NCI-H526 (cell line): ENCODE data around the gene GRIK1.

Source experiments
- DNase-seq, 2 experiments: peaks; one replicate each; lab custom pipeline; 2025; lab: John Stamatoyannopoulos, UW

GRIK1 gene

DNA sequence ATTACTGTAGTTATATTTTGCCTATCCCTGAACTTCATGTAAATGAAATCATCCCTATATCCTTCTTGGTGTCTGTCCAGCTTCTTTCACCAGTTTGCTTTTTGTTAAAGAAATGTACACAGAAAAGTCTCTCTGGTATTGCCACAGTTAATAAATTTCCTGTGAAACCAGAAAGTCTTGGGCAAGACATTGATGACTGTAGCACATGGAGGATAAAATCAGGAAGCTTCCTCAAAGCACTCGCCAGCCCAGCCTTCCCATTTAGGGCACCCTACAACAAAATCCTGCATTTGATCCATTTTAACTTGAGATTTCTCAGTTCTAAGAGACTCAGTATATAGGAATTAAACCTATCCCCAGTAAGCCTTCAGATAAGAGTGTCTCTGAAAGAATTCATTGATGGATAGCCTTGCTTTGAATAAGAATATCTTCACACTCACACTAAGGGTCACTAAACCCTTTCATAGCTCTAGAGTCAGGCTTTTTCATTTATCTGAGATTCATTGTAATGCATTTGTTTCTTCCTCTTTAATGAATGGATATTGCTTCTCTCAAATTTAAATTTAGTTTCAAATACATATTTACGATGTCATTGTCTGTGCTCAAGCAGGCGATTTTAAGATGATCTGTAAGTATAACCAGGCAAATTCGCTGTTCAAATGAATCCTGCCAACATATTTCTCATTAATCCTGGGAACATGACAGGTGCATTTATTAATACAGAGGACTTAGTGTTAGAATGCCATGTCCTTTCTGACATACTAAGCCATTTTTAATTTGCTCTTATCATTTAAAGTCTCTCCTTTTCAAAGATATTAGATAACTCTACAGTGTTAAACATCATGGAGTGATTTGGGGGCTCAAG, 153.1 kb downstream of the GRIK1 start:
- no peak for DNase-seq

DNA sequence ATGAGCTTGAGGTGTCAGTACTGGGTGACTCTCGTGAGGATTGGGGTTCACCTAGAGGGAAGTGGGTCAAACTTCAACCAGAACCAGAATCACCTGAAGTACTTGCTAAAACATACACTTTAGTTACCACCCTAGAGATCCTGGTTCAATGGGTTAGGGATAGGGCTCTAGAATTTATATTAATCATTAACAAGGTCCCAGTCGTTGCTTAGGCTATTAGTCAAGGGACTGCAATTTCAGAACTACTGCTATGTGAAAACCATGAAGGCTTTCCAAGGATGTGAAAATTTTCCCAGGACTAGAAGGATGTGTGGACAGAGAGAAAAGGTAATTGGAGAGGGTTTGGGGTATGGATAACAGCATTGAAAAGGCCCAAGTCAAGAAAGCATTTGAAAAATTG, 162.6 kb downstream of the GRIK1 start:
- DNase-seq = no peak

DNA sequence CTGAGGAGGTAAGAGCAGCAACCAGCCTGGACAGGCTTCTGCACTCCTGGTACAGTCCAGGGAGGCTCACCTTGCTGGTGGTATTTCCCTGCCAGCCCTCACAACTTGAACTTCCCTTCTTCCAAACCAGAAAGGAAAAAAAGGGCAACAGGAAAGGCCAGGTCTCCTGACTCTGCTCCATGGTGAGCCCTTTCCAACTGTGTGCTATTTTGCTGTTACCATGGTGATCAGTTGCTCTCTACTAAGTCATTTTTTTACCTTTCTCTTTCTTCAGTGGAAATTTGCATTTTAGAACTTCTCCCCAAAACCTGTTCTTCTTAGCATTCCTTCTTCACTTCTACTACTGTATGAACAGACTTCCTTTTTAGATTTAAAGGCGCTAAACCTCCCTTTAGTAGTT, 164.3 kb downstream of the GRIK1 start:
- no peak for DNase-seq

DNA sequence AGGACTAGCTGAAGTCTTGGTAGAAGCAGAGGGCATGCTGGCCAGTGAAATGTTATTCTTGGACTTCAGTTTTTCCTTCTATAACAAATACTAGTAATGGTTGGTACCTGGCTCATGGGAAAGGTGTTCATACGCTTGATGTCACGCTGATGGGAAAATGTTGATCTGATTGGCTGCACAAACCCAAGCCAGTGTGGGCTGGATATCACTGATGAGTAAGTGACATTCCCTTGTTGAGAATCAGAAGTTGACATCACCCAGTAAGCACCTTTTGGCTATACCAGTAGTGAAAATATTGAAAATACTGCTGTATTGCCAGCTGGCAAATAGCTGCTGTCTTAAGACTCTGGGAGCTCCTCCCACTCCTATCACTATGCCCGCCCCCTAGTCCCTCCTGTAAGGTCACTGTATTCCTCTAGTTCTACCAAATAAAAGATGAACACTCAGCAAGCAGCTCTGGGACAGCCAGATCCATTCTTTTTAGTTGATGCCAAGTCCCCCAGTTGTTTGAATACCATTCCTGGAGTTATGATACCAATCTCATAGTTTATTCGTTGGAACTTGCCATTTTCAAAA, 168.2 kb downstream of the GRIK1 start:
- DNase-seq = no peak

DNA sequence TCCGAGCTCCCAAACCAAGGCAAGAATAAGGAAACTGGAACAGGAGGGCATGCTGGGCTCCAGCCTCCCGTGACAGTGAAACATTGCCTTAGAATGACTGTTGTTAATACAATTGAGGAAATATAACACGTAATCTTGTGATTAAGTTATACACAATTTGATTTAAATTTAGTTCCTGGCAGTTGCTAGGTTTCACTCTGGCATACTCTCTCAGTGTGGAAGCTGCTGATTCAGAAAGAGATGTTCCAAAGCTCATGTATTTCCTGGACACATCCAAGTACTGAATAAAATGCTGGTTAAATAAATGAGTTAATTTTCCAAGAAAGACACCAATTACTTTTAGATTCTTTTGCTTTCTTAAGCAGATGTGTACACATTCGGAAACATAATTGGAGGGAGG, 176.1 kb downstream of the GRIK1 start:
- DNase-seq = no peak

DNA sequence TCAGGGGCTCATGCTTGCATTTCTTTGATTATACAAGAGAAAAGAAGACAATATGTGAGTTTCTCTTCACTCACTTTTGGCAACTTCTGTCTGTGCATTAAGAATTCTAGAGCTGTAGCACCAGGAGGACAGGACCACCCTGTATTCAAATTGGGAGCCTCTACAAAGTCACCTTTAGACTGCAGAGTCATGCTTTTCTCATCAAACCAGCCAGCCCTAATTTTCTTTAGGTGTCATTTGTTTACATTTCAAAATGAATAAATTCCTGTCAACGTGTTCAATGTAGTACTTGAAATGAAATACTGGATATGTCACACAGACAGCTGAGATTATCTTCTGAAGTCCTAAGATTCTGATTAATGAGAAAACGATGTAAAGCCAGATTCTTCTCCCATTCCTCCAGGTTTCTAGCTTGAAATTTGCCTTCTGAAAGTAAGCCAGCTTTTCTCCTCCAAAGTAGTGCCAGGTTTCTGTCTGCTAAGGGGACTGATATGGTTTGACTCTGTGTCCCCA, 177.2 kb downstream of the GRIK1 start:
- no peak for DNase-seq

DNA sequence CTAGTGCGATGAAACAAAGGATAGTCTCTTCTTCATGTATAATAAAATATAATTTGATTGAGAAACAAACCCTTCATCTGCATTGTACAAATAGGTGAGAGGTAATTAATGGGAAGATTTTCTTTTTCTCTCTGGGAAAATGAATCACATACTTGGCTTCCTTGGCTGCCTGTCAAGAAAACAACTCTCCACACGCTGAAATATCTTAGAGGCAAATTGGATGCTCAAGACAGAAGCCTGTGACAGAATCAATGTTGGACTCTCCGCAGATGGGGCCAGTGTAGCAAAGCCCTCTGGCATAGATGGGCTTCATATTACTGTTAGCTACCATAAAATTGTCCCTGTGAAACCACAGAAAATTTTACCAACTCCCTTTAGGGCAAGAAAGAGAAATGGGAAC, 186.6 kb downstream of the GRIK1 start:
- DNase-seq = no peak

DNA sequence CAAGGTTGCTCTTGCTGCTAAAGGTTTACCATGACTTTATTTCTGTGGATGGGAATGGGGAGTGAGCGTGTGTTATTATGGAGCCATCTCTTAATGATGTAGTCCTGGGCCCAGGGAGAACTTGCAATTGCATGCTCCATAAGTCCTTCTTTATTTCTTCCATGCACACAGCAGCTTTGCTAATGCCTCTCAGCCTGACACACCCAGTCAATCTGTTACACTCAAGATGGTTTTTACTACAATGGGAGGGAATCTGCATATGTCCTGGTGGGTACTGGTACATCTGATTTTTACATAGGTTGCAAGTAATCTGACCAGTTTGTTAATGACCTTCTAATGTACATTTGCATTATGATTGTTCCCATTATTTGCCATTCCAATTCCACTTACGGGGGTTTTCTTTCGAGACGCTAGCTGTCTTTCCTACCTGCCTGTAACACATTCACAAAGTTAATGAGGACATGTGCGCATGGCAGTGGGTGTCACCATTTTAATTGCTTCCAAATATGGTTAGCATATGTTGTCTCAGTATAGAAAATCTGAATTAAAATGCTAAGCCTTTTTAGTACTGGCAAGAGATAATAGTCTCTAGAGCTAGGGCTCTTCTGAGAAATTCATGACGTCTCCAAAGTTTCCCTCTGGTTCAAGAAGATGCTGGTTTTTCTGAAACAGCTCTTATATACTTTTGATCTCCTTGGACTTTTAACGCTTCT, 188.2 kb downstream of the GRIK1 start:
- no peak for DNase-seq

DNA sequence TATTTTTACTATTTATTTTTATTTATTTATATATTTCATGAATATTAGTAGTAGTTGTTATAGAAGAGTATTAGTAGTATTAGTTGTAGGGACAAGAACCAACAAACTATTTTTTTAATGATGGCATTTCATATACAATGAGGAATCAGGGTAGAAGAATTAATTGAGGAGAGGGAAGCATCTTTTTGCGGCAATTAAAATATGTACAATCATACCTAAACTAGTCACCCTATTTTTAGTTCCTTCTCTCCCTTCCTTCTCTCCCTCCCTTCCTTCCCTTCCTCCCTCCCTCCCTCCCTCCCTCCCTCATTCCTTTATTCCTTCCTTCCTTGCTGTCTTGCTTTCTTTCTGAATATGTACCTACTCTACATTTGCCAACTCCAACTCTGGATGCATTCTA, 189.8 kb downstream of the GRIK1 start:
- DNase-seq = no peak

DNA sequence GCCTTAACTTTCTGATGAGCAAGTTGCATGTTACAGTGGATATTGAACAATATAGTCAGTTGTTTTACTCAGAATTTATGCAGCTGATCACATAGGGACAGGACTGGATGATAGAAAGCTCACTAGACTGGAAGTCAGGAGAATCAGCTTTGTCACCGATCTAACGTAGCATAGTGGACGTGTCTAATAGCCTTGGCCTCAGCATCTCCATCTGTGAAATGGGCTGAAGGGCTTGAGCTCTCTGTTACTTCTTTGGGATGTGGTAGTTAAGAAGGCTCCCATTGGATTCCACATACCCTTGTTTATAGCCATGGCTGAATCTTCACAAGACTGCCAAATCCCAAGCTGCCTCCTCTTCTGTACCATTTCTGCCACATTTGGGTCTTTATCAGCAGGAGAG, 190.6 kb downstream of the GRIK1 start:
- no peak for DNase-seq

DNA sequence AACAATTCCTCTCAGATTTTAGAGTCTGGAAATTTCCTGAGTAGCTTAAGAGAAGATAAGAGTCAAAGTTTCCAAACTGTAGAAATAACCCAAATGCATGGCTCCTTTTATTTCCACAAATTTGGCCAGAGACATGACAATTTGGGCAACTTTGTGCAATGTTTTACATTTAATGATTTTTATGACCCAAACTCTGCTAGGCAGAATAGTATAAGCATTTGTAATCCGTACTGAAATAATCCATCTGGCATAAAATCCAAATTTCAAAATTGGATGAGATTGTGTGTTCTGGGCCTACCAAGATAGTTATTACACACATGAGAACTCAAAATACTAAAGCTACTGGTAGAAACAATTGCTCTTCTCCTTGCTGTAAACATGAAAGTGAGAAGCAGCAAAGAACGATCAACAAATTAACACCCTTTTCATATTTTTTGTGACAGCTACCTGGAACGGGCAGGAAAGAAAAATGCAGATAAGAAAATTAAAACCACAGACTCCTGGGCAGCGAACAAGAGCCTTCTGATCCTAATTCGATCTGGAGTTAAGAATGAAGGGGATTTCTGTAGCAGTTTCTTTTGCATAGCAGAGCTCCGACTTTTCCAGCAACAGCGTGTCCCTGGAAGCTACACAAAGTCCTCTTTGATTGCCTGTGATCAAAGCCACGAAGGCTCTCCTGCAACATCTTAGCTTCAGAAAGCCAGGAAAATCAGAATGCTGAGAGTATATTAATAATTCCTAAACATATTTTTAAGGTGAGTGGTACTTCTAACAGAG, 191.2 kb downstream of the GRIK1 start:
- no peak for DNase-seq

DNA sequence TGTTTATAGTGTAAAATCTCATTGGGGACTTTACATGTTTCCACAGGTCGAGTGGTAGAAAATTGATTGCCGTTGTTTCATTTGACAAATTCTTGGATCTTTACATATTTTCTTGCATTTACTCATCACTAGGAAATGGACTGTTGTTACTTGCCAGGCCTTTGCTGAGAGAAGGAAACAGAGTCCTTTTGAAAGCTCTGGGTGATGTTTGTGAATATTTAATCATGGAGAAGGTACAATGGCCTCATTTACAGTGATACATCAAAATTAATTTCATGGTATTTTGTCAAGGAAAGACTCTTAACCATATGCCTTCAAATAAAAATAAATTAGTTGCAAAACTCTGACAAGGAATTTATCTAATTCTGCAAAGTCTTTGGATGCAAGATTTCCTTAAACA, 198.0 kb downstream of the GRIK1 start:
- no peak for DNase-seq

DNA sequence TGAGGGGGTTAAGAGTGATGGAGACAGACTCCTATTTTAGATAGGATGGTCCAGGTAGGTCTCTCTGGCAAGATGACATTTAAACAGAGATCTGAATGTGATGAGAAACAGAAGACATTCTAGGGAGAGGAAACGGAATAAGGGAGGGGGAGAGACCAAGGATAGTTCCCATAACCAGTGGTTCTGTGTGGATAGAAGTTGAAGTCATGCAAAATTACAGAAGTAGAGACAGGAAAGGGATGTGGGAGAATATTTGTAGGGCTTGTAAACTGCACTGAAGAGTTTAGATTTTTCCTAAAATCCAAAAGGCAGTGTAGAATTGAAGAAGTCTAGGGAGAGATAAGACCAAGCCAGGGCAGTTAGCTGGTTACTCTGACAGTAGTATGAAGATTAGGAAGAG, 200.6 kb downstream of the GRIK1 start:
- DNase-seq = no peak

DNA sequence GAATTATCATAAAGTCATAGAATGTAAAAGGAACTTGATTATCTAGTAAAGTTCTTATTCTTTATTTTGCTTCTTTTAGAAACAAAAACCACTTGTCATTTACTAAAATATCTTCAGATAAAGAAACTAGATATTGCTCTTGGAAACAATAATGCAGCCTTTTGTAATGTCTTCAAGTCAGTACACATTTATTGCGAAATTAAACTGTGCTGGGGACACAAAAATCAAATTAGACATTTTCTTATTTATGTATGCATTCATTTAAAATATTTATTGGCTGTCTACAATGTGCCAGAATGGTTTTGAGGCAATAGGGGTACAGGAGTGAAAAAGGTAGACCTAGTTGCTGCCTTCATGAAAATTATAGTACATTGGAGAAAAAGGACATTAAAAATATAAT, 201.1 kb downstream of the GRIK1 start:
- no peak for DNase-seq

DNA sequence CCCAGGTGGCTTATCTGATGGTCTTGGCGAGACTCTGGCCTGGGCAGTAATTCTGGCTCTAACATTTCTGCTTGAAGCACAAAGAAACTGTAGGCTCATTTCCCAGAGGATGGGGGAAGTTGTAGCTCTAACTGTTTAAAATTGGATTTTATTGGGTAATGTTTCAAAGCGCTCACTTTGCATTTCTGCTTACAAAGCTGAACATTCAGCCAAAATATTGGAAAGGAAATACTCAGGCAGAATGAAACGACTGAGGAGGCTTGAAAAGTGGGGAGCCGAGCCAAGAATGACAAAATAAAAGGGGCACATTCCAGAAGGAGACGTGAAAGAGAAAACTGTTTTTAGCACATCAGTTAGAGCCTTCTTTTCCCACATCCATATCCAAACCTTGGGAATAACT, 202.6 kb downstream of the GRIK1 start:
- no peak for DNase-seq

DNA sequence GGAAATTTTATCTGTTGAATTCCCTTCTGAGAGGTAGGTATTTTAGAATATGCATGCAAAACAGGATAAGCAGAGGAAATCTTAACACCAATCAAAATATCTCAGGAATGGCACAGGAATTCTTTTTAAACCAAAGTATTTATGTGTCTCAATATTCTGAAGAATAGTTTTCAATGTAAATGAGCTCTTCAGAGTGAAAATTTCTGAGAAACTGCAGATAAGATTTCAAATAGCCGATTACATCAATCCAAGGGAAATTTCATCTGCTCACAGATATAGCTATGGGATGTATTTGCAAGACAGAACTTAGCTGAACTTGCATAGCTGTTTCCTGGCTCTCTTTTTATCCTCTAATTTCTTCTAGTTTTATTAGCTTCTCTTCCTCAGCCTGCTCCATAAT, 209.5 kb downstream of the GRIK1 start:
- DNase-seq = no peak

DNA sequence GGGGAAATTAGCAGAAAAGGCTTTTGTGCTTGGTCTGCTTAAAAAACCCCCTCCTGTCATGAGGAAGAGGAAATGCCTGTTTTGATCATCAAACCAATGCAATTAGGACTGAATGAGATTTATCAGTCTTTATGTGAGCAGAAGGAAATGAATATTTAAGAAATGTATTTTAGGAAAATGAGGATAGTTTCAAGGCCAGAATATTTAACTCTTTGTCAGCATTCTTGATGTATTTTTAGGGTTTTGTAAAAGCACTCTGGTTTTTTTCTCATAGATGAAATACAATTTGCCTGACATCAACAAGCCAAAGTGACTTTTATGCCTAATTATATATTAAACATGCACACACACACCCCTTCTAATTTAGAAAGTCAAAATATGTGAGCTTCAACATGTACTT, 213.8 kb downstream of the GRIK1 start:
- no peak for DNase-seq

DNA sequence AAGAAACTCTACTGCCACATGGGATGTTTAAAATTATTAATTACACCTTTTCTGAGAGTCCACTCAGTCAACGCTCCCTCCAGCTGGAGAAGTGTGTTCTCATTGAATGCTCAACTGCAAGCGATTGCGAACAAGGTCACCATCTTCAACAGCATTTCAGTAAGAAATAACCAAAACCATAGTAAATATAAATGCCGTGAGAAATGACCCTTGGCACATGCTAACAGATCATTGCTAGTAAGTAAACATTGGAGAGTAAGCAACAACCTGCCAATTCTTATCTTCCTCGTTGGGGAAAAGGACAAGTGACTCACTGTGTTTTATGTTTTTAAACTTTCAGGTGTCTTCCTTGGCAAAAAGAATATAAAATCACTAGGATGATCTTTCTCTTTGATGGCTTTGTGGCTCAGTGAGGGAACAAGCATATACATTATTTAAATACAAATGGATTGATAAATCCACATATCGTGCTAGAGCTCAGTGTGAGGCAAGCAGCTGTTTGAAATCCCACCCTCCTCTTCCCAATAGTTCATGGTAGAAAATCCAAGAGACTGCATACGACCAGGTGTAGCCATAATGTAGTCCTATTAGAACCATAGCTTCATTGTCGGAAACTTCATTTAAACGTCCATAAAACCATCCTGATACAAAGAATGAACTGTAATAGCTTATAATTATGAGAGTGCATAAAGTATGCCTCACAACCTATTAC, 214.6 kb downstream of the GRIK1 start:
- no peak for DNase-seq

DNA sequence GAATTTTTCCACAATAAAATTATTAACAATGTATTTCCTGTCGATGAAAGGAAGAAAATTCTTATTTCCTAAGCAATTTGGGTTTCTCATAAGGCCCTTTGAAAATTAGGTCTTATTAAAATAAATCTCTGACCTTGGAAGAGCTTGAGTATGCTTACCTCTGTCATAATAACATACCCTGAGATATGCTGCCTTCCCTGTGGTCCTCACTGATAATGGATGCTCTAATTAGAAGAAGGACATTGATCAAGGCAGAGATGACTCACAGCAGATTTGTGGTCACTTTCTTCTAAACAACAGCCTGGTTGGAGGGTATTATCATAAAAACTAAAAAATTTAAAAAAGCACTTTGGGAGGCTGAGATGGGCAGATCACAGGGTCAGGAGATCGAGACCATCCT, 217.8 kb downstream of the GRIK1 start:
- DNase-seq = no peak

DNA sequence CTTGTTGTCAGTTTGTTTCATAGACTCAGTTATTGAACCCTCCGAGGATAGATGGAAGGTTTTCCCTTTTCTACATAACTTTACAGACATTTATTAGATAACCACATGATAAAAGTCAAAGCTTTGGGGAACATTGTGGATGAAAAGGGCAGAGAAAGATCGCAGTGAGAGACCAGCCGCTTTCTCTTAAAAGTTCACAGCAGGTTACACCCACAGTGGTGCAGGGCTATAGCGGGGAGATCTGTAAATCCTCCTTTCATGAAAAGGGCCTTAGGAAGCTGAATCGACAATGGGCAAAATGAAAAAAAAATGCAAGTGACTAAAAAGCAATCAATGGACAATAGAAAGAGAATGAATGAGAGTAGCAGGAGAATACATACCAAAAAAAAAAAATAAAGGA, 218.6 kb downstream of the GRIK1 start:
- DNase-seq = no peak

DNA sequence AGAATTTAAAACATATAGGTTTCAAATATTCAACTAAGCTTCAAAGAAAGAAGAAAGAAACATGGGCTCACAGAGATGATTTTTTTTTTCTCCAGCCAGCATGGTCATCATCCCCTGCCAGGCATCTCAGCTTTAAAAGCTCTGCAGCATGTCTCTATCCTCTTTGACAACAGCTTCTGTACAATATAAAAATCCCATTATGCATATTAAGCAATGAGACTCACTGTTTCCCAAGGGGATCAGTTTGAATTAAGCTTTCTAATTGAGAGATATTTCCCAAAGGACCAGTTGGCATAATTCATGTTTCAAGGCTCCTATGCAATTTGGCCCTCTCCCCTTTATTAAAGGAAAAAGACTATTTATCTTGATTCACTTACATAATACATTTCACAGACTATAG, 220.3 kb downstream of the GRIK1 start:
- DNase-seq = no peak
